Measurements from ENCODE around the gene MYO16.

The MYO16 gene

DNA sequence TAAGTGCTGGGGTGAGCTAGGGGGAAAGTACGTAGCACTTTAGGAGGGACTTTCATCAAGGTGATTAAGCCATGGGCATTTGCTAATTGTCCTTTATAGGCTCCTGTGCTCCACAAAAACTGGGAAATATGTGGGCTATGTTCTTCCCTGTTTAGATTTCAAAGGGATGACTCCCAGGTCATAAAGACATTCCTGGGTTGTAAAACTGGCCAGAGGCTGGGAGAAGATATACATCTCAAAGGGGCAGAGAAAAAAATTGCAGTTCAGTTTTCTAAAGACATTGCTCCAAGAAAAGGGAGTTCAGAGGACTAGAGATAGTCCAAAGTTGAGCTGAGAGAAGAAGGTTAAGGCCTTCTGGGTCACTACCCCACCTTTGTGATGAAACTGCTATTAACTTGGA, 204.8 kb downstream of the MYO16 start:
- Histone ChIP-seq H3K4me3 (ENCODE audit: low read depth, low read length) (no peak overlapping the region), H3K27me3 (no peaks in the 10 kb centered on the region), H3K36me3 (no peaks in the 10 kb centered on the region), H3K4me1 (no peaks in the 10 kb centered on the region), H3K9me3 (no peaks in the 10 kb centered on the region; the same call in 1 of the 2 replicates)
- TF ChIP-seq, protein P1, sequence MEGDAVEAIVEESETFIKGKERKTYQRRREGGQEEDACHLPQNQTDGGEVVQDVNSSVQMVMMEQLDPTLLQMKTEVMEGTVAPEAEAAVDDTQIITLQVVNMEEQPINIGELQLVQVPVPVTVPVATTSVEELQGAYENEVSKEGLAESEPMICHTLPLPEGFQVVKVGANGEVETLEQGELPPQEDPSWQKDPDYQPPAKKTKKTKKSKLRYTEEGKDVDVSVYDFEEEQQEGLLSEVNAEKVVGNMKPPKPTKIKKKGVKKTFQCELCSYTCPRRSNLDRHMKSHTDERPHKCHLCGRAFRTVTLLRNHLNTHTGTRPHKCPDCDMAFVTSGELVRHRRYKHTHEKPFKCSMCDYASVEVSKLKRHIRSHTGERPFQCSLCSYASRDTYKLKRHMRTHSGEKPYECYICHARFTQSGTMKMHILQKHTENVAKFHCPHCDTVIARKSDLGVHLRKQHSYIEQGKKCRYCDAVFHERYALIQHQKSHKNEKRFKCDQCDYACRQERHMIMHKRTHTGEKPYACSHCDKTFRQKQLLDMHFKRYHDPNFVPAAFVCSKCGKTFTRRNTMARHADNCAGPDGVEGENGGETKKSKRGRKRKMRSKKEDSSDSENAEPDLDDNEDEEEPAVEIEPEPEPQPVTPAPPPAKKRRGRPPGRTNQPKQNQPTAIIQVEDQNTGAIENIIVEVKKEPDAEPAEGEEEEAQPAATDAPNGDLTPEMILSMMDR (IDR thresholded peaks at IDR 0.05; ENCODE audit: low read depth, low read length): no peak
- DNase-seq: no peak

DNA sequence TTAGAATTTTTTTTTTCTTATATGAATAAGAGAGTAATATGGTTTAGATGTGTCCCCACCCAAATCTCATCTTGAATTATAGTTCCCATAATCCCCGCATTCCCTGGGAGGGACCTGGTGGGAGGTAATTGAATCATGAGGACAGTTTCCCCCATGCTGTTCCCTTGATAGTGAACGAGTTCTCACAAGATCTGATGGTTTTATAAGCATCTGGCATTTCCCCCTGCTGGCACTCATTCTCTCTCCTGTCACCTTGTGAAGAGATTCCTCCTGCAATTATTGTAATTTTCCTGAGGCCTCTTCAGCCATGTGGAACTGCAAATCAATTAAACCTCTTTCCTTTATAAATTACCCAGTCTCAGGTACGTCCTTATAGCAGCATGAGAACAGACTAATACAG, 205.7 kb downstream of the MYO16 start:
- Histone ChIP-seq H3K4me3 (ENCODE audit: low read depth, low read length) (no peak overlapping the region), H3K9me3 (no peaks in the 10 kb centered on the region), H3K27me3 (no peaks in the 10 kb centered on the region; the same call in 1 of the 2 replicates), H3K36me3 (no peaks in the 10 kb centered on the region), H3K4me1 (no peaks in the 10 kb centered on the region)
- TF ChIP-seq, protein P1 (IDR thresholded peaks at IDR 0.05; ENCODE audit: low read depth, low read length): no peak
- no peak for DNase-seq

DNA sequence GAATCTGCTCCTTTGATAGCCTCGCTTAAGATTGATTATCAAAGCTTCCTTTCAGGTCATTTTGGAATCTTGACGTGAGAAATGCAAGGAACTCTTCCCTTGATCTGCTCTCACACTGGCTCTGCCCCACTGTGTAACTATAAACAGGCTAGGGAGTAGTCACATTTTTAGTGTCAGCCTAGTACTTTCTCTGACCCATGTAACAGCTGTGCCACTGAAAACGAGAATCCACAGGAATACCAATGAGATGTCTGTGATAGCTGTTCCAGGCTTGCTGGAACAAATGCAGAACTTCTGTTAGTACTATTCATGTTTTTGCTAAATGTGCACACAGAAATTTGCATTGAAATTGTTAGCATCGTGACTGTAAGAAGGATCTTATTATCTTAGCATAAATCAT, 221.3 kb downstream of the MYO16 start:
- H3K27me3 ChIP-seq: peaks cover 42% of the 10 kb centered on the region
- H3K4me3 ChIP-seq (ENCODE audit: low read depth, low read length): no peak overlapping the region
- H3K4me1 ChIP-seq: no peaks in the 10 kb centered on the region
- H3K36me3 ChIP-seq: no peaks in the 10 kb centered on the region
- TF ChIP-seq, protein P1 (IDR thresholded peaks at IDR 0.05; ENCODE audit: low read depth, low read length): no peak
- no peak for DNase-seq
- H3K9me3 ChIP-seq: no peaks in the 10 kb centered on the region

DNA sequence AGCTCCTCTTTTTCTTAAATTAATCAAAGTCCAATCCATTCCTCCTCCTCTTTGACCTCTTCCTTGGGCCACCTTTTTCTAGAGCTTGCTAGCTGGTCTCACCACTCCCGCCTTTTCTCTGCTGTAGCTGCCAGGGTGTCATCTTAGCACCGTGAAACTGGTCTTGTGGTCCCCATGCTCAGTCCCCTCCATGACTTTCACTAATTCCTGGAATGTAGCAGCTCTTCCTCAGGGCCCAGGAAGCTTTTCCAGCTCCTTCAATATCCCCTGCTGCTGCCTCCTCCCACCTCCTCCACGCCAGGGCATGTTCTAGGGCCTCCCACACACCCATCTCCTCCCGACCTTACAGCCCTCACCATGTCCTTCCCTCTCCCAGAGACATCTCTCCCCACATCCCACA, 222.2 kb downstream of the MYO16 start:
- DNase-seq: no peak
- TF ChIP-seq, protein P1 (IDR thresholded peaks at IDR 0.05; ENCODE audit: low read depth, low read length): no peak
- H3K4me3 ChIP-seq (ENCODE audit: low read depth, low read length): no peak overlapping the region

DNA sequence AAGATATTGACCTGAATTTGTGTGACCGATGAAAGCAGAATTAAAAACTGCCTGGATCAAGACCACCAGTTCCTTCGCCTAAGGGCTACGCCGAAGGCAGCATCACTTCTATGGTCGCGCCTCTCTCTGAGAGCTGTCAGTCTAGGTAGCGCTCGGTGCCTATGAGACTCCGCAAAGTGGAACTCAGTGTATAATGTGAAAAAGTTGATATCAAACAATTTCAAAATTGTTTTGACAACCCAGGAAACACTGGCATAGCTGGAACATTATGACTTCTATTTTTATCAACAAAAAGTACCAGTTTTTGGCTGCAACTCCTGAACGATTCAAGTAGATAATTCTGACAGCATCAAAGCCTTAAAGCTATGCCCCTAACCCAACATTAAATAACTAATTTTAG, 223.6 kb downstream of the MYO16 start:
- Histone ChIP-seq H3K4me1 (no peaks in the 10 kb centered on the region), H3K9me3 (no peaks in the 10 kb centered on the region), H3K4me3 (ENCODE audit: low read depth, low read length) (no peak overlapping the region), H3K36me3 (no peaks in the 10 kb centered on the region), H3K27me3 (peaks cover 51% of the 10 kb centered on the region)
- TF ChIP-seq, protein P1 (IDR thresholded peaks at IDR 0.05; ENCODE audit: low read depth, low read length): no peak
- no peak for DNase-seq

More for the DNA sequence above, 222.2 kb downstream of the MYO16 start:
- Histone ChIP-seq H3K9me3 (no peaks in the 10 kb centered on the region), H3K4me1 (no peaks in the 10 kb centered on the region), H3K36me3 (no peaks in the 10 kb centered on the region), H3K27me3 (peaks cover 52% of the 10 kb centered on the region)

DNA sequence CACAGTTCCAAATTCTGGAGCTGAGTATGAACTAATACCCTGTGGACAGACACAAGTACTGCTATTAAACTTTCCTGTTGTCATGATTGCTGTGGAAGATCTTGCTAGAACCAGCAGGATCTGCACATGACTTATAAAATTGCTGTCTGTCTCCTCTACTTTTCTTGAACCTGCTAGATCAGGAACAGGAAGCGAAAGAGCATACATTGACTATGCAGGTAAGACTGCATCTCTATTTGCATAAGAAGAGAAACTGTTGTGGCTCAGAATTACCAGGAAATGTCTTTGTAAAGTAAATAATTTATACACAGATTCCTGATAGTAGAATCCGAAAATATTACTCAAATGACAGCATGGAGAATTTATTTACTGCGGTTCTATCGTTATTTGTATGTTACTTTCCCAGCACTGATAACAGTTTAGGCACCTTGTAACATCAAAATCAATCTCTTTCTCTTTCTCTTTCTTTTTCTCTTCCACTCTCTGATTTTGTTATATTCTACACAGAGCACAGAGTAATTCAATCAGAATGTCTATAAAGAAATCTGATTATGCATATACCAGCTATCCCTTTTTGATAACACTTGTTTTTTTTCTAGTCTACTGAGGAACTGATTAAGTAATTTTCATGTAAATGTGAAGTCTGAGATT, 226.5 kb downstream of the MYO16 start:
- TF ChIP-seq, protein P1 (IDR thresholded peaks at IDR 0.05; ENCODE audit: low read depth, low read length): no peak
- H3K36me3 ChIP-seq: no peaks in the 10 kb centered on the region
- H3K4me3 ChIP-seq (ENCODE audit: low read depth, low read length): no peak overlapping the region
- no peak for DNase-seq
- H3K27me3 ChIP-seq: peaks cover 61% of the 10 kb centered on the region
- H3K4me1 ChIP-seq: no peaks in the 10 kb centered on the region
- no peaks in the 10 kb centered on the region for H3K9me3 ChIP-seq

Measured in BE2C (cell line).